Stimulated activated CD4-positive, alpha-beta T cell treated with anti-CD3 and anti-CD28 coated beads, Interleukin-15, amount 100 ng/mL, for 48 hours (primary cell): ENCODE results near the gene LEMD1.

ENCODE experiments used
- DNase-seq, 2 donors: peaks; one replicate each; pipeline ENCODE4 v3.0.0-alpha.2; 2020; ENCODE audit warnings: low read depth in 2 of 2

LEMD1 gene

DNA sequence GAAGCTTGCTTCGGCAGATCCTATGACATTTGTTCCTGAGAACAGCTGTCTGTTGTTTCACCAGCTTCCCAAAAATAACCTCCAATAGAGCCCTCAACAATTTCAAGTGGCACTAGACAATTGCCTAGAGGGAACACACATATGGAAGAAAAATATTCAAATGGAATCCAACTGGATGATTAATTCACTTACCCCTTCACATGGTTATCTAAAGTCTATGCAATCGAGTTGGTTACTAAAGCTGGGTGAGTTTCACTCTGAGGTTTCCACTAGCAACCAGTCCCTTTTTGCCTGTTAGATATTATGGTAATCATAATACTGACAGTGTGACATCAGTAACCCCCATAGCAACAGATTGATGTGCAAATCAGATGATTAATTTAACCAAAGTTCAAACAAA, at the start of gene LEMD1:
Gene LEMD1 (minus strand): TSS at position 259 of the 400 bp plus-strand sequence. CDS start 1,520 bp downstream, outside the sequence.
- DNase-seq = no peak

- DNase-seq = no peak
Measured at GRCh38 chr1:205470131-205470530, 48.3 kb upstream of the LEMD1 start.

GRCh38 chr1:205466595-205467220, 44.9 kb upstream of the LEMD1 start:
- no peak for DNase-seq

- no peak for DNase-seq
Measured at GRCh38 chr1:205465392-205465791, 43.5 kb upstream of the LEMD1 start.

- no peak for DNase-seq
Measured at GRCh38 chr1:205458777-205459566, 37.1 kb upstream of the LEMD1 start.

GRCh38 chr1:205456868-205457745, 35.3 kb upstream of the LEMD1 start:
- no peak for DNase-seq

DNA sequence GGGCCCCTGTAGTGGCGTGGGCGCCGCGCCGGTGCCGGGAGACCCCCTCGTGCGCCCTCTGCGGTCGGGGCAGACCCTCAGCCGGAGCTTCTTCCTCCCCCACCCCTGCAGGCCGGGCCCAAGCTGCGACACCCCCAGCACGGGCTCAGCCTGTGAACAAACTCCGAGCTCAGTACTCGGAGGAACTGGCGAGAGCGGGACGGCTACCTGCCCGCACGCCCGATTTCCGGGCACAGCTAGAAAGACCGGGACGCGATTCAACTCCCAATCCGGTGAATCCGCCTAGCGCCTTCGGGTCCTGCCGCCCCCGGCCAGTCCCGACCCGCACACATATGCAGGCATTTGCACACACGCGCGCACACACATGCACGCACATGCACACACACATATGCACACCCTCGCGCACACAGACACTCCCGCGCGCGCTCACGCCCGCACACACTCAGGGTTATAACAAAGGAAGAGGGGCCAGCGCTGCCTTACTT, 34.6 kb upstream of the LEMD1 start:
- no peak for DNase-seq

GRCh38 chr1:205455581-205456382, 33.9 kb upstream of the LEMD1 start, which contains the start of gene BLACAT1:
BLACAT1 (minus strand) TSS chr1:205456045.
- DNase-seq = no peak

DNA sequence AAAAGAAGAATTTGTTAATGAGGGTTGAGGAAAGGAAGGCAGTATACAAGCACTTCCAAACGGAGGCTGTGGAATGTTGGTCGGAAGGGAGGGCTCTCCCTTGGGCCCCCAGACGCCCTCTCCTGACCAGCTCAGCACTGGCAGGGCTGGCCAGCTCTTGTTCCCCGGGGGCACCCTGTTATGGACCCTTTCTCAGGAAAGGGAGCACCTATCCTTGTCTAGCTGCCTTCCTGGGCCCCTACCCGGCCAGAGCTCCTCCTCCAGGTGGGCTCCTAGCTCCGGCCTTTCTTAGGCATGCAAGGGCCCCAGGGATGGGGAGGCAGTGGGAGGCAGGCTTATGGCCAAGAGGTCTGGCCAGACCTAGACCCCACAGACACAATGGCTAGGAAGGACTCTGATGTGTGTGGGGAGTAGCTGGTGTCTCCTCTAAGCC, 33.1 kb upstream of the LEMD1 start:
- no peak for DNase-seq

GRCh38 chr1:205453466-205453865, 31.6 kb upstream of the LEMD1 start:
- no peak for DNase-seq

DNA sequence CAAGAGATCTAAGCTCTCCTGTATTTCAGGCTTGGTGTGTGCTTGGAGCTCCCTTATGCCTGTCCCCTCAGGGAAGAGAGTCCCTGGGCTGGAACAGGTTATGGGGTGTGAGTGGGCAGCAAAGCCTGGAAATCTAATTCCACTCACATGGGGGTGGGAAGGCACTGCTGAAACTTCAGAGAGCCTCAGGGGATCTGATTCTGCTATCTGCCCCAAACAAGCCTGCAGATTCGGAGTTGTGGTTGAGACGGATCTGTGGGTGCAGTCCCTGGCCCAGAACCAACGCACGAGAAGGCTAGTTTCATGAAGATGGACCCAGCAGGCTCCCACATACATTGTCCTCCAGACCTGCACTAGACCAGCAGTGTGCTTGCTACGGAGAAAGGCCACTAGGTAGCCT, 31.1 kb upstream of the LEMD1 start:
- no peak for DNase-seq

- DNase-seq = no peak
Measured at GRCh38 chr1:205452364-205452763, 30.5 kb upstream of the LEMD1 start.

DNA sequence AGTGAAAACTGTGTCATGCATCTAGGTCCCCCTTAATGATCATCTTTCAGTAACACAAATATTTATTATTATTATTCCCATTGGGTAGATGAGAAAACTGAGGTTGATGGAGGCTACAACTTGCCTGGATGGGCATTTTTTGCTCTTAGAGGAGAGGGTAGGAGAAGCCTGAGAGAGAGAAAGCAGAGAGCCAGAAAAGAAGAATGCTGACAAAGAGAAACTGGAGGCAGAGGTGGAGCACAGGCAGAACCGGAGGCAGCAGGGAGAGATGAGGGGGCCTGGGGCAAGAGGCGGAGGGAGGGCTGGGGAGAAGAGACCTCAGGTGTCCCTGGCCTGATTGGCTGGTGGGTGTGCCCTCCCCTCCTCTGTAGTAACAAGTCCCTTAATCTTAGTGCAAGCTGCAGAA, 29.9 kb upstream of the LEMD1 start:
- no peak for DNase-seq

DNA sequence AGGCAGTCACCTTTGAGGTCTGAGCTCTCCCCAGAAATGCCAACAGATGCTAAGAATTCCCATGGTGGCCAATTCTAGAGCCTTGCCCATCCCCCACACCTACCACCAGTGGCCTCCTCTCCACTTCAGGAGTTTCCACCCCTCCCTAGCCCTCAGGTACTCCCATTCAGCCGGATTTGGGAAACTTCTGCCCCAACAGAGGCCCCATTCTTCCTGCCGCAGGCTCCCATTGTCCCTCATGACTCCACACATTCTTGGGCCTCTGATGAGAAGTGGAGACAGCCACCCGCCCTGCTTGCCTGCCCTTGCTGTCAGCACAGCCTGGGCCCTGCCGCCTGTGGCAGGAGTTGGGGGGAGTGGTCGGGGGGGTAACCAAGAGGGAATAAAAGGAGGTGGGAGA, 29.3 kb upstream of the LEMD1 start:
- DNase-seq = no peak

DNA sequence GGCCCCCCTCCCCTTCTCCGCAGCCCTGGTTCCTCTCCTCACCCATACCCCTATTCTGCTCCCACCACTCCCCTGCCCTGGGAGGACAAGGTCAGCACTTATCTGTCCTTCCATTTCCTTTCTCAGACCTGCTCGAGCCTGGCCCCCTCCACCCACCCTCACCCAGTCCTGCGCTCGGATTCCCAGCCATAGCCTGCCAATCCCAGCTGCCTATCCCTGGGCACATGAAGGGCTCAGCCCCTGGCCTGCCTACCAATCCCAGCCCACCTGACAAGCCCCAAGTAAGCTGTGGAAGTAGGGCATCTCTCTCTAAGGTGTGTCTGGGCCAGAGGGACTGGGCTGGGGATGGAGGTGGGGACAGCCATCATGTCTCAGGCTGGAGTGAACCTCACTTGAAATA, 28.6 kb upstream of the LEMD1 start:
- no peak for DNase-seq

DNA sequence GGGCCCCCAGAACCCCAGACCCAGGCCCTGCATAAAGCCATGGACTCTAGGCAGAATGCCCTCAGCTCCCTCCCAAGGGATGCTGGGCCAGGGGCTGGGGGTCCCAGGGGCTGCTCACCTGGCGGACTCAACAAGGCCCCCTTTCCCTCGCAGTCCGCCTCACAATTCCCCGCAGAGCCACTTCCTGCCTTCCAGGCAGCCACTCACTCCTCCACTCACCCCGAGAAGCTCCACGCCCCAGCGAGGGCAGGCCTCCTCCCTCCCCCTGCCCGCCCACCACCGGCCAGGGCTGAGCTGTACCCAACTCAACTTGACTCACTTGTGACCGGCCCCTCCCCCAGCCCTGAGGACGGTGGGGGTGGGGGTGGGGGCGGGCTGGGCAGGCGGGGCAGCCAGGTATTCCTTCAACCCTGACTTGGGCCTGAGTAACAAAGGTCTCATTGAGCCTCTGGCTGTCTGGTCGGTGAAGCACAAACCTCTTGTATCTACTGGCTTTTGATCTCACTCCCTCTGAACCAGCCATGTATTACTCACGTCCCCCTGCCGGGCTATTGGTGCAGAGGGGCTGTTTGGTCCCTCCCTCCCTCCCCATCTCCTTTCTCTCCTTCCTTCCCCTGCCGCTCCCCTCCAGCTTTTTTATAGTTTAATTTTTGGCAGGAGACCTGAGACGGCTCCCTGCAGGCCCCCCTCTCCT, 28.0 kb upstream of the LEMD1 start:
- DNase-seq = peak in 1 of 2 donors; percentile 53

- DNase-seq = no peak
Measured at GRCh38 chr1:205449254-205449749, 27.4 kb upstream of the LEMD1 start.

DNA sequence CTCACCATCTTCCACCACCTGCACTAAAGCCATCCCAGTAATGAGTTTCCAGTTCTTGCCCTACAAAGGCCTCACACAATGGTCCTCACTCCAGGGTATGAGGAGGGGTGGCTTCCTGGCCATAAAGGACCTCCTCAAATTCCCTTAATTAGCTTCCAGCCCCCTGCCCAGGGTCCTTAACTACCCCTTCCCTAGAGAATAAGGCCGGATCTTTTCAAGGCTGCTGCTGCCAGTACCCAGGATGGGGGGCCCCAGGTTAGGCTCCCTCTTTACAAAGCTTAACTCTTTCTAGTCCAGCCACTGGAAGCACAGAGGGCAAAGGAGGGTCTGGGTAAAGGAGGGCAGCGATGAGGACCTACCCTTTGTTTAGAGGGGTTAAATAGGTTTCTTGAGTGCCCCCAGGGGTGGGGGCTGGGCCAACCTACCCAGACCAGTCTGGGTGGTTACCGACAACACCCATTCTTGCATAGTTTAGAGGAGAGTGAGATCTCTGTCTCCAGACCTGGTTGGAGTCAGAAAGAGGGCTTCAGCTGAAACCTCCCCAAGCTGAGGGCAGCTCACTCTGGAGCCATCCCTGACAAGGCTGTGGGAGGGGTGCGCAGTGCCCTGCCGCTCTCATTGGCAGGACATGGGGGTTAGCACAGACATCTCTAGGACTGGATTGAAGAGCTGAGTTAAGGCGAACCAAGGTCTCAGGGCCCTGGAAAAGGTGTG, 26.8 kb upstream of the LEMD1 start:
- no peak for DNase-seq

DNA sequence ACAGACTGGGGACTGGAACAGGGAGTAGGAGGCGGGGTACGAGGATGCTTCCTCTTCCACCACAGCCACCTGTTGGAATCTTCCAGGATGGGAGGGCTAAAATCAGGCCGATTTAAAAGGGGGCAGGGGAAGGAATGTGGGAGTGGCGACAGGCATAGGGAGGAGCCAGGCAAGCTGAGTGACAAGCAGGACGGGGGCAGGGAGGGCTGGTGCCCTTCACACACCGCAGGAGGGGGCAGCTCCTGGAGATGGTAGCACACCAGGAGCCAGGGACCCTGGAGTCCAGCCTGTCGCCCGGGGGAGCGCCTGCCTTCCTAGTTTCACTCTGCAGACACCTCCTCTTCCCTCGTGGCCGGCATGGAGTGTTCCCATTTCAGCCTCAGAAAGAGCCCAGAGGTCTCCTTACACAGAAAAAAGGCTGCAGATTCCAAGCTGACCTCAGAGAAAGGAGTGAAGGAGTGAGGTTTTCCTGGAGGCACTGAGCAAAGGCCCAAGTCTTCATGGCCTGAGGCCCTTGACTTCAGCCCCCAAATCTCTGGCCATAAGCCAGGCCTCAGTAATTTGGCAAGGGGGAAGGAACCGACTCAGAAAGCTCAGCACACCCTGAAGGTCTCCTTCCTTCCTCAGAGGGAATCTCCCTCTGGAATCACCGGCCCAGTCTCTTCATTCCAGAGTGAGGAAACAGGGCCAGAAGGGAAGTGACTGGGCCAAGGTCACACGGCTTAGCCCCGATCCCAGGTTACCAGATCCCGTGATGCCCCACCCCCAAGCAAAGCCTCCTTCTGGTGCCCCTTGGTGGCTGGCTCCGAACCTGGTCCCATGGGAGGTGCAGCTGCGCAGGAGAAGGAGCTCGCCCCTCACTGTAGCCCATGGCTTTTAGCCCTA, 25.8 kb upstream of the LEMD1 start:
- no peak for DNase-seq
